Fibroblast of the aortic adventitia (primary cell): Measurements from ENCODE around the gene LRRC4. TPM values are rescaled to one million over a fixed set of nuclear protein-coding genes. Genes with fewer than 3 reads are reported as not detected.
A peak's percentile ranks its signal among the peaks of the same experiment; 100 is the strongest.

Source experiments
- DNase-seq: peaks from one replicate; pipeline ENCODE4 v3.0.0-alpha.2; 2010; ENCODE audit warnings: low read depth
- H3K4me3 ChIP-seq: 2 replicates; pipeline ENCODE4 v1.5.1; 2011; ENCODE audit warnings: low read depth, mild to moderate bottlenecking, control low read depth, low read length, moderate library complexity
- total RNA-seq: library from RNA; depleted of rRNA; stranded (reverse); fragments of >200 nt; gene quantifications from 2 replicates; pipeline ENCODE4 v1.2.3, GENCODE V29; 2012; ENCODE audit warnings: low replicate concordance
- TF ChIP-seq, protein P1 (sequence below): IDR thresholded peaks from 2 replicates; pipeline ENCODE4 v1.5.1; 2011; ENCODE audit warnings: mild to moderate bottlenecking, low read length, control low read depth, inconsistent platforms; ENCODE audit not compliant: insufficient read depth

Gene LRRC4
- total RNA-seq, 1 donor: 0.27 TPM

DNA sequence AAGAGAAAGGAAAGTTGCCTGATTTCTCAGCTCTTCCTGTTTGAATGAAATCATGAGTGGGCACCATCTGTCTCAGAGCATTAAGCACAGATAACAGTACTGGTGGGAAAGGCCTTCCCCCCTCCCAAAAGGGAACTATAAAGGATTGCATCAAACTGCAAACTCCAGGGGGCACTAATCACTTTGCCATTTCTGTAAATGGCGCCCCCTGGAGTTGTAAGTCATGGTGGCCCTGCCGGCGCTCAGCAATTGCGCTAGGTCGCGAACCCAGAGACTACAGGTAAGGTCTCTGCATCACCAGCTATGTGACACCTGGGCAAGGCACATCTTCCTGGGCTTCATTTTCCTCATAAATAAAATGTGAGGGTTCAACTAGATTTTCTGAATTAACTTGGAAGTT lies 11.1 kb downstream of the LRRC4 start:
- TF ChIP-seq, protein P1, sequence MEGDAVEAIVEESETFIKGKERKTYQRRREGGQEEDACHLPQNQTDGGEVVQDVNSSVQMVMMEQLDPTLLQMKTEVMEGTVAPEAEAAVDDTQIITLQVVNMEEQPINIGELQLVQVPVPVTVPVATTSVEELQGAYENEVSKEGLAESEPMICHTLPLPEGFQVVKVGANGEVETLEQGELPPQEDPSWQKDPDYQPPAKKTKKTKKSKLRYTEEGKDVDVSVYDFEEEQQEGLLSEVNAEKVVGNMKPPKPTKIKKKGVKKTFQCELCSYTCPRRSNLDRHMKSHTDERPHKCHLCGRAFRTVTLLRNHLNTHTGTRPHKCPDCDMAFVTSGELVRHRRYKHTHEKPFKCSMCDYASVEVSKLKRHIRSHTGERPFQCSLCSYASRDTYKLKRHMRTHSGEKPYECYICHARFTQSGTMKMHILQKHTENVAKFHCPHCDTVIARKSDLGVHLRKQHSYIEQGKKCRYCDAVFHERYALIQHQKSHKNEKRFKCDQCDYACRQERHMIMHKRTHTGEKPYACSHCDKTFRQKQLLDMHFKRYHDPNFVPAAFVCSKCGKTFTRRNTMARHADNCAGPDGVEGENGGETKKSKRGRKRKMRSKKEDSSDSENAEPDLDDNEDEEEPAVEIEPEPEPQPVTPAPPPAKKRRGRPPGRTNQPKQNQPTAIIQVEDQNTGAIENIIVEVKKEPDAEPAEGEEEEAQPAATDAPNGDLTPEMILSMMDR: peak; percentile 17
- no peak for DNase-seq

GRCh38 chr7:128019288-128019687 lies 11.9 kb downstream of the LRRC4 start:
- no peak for DNase-seq
- no peak overlapping the region for H3K4me3 ChIP-seq
- TF ChIP-seq, protein P1: no peak

More for the DNA sequence above, 11.1 kb downstream of the LRRC4 start:
- H3K4me3 ChIP-seq: no peak overlapping the region

DNA sequence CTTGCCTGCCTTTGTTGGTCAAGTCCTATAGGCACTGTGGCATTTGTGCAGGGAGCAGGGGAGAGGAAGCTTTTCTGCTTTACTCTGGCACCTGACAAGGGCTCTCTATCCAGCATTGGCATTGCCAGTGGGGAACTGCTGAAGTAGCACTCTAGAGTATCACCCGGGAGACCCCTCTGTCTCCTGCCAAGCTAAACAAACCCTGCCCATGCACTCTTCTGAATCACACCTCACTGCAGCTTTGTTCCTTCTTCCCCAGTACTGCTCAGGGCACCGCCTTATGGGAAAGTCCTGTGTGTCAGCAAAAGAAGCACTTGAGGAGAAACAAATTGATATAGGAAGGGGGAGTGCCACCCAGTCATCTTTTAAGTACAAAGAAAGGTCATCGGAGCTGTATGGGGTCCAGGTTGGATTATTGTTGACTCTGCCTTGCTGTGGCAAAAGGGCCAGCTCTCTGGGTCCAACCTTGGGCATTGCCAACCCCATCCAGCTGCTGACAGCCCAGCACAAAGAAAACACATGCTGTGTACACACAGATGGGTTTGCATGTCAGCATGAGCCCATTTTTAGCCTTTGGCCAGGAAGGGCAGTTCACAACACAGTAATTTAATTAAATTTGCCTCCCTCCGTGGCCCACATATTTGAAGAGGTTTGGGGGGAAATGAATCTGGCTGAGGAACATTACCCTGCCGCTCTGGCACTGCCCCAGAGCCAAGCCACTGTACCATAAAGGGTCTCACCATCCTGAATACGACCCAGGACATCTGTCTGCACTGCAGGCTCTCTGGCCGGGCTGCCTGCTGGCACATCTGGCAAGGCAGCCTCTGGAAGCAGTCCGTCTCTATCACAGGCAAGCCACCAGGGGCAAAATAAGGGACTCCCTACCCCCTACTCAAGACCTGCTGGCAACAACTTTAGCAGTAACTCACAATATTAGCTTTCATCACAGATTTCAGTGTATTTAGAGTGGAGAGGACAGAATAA lies 13.1 kb downstream of the LRRC4 start:
- peak; percentile 50 for DNase-seq

DNA sequence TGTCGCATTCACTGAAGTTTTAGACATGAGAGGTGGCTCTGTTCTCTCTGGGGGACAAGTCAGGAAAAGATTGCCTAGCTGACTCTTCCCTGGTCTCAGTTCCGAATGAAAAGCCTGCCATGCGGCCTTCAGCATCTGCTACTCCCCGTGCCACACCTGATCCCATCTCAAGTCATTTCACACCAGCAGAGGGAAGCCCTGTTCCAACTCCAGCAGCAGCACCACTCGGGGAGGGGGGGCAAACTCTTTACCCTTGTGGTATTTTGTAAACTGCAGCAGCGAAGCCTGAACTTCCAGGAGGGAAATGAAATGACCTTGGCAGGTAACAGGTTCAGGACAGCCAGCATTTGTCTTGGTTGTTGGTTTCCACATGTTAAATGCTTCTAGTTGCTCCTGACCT lies 13.8 kb downstream of the LRRC4 start:
- TF ChIP-seq, protein P1: no peak
- no peak overlapping the region for H3K4me3 ChIP-seq

More for the DNA sequence above, 13.1 kb downstream of the LRRC4 start:
- TF ChIP-seq, protein P1: no peak
- no peak overlapping the region for H3K4me3 ChIP-seq

DNA sequence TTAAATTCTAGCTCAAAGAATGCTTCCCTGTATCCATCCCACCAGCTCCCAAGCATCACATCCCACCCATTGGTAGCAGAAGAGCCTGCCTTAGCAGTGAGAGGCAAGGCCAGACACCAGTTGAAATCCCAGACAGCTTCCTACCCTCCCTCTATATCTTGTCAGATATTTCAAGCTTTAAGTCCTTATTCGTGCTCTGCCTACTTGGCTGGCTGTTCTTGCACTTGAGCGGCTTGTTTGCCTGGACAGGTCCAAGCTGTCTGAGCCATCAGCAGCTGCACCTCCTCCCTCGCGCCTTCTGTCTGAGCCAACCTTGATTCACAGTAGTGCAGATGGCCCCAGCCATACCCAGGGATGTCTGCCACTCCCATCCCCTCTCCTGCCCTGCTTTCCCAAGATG lies 16.4 kb downstream of the LRRC4 start:
- H3K4me3 ChIP-seq: no peak overlapping the region
- DNase-seq: no peak
- TF ChIP-seq, protein P1: no peak

More for the DNA sequence above, 13.8 kb downstream of the LRRC4 start:
- no peak for DNase-seq

DNA sequence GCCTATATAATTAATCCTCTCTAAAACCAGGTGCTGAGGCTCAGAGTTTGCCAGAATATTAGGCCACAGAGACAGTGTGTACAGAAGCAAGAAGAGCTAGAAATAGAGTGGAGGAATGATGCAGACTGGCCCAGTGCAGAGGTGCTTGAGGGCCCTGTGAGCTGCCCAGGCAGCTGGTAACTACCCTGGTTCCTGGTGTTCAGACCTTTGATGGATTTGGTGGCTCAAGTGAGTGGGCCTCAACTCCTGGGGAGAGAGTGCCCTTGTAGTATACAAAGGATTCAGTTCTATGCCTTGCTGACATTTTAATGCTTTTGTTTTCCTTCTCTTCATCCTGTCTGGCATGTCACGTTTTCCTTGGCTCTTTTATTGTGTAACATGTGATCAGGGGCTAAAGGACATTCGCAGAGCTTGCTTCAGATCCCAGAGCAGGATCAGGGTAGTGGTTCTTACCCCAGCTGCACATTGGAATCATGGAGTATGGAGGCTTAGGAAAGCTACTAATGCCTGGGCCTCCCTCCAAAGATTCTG lies 20.0 kb downstream of the LRRC4 start:
- TF ChIP-seq, protein P1: no peak
- H3K4me3 ChIP-seq: no peak overlapping the region
- DNase-seq: no peak
